Stomach (tissue), 4 donors: Measurements from ENCODE around the gene CCDC180.

Experiments
- EP300 ChIP-seq: sonication (generic); formaldehyde crosslinking; IDR thresholded peaks from one replicate; pipeline ENCODE4 v1.6.1; 2017; ENCODE audit warnings: antibody characterized with exemption
- POLR2A ChIP-seq, 4 donors: fragments of 450-650 bp; IDR thresholded peaks; one replicate each; pipeline ENCODE4 v1.6.1; 2016; ENCODE audit warnings: antibody characterized with exemption in 4 of 4, control low read depth in 2 of 4, mild to moderate bottlenecking in 1 of 4, moderate library complexity in 1 of 4

- TF ChIP-seq EP300: no peak
- no peak for TF ChIP-seq POLR2A (IDR thresholded peaks at IDR 0.05)
Measured at GRCh38 chr9:97309260-97309659, 1.8 kb downstream of the CCDC180 start.
